Measurements from ENCODE around the gene FAM3B. TPM values are rescaled to one million over a fixed set of nuclear protein-coding genes. Genes with fewer than 3 reads are reported as not detected.
"Not testable (repeated sequence)": the region's sequence is repeated elsewhere in the genome, so short reads cannot be mapped to it uniquely, and the experiment has no call there.

Gene FAM3B
- total and polyA plus RNA-seq, 2 donors = 8.5 to 13.2 TPM

- H3K9me3 ChIP-seq (ENCODE audit: control insufficient read depth in 2 of 2, insufficient read depth in 1 of 2, low read length in 1 of 2); H3K27ac ChIP-seq (ENCODE audit: low read depth in 1 of 2, low read length in 1 of 2); H3K36me3 ChIP-seq (ENCODE audit: control insufficient read depth in 2 of 2, insufficient read depth in 2 of 2, low read length in 1 of 2); DNase-seq (ENCODE audit: low read depth in 6 of 9, low spot score in 9 of 9); H3K4me3 ChIP-seq (ENCODE audit: low read length in 2 of 2): not testable (repeated sequence)
- 97% methylated on average over 5 of the region's 8 CpGs for WGBS
- Histone ChIP-seq H3K4me1 (ENCODE audit: control insufficient read depth in 2 of 2, insufficient read depth in 2 of 2, low read length in 2 of 2) (peaks cover 12 to 25% of the 10 kb centered on the region in 2 donors), H3K27me3 (ENCODE audit: control insufficient read depth in 2 of 2, insufficient read depth in 1 of 2, low read length in 1 of 2) (peaks cover 0 to 22% of the 10 kb centered on the region in 2 donors)
Measured at GRCh38 chr21:41313285-41314164, 3.1 kb upstream of the FAM3B start.

- no peak for DNase-seq (ENCODE audit: low read depth in 6 of 9, low spot score in 9 of 9)
- Histone ChIP-seq H3K9me3 (ENCODE audit: control insufficient read depth in 2 of 2, insufficient read depth in 1 of 2, low read length in 1 of 2) (peaks cover 0 to 6% of the 10 kb centered on the region in 2 donors), H3K4me3 (ENCODE audit: low read length in 2 of 2) (no peak overlapping the region), H3K27ac (ENCODE audit: low read depth in 1 of 2, low read length in 1 of 2) (no peak overlapping the region), H3K4me1 (ENCODE audit: control insufficient read depth in 2 of 2, insufficient read depth in 2 of 2, low read length in 2 of 2) (peaks cover 15 to 47% of the 10 kb centered on the region in 2 donors), H3K27me3 (ENCODE audit: control insufficient read depth in 2 of 2, insufficient read depth in 1 of 2, low read length in 1 of 2) (peaks cover 0 to 18% of the 10 kb centered on the region in 2 donors), H3K36me3 (ENCODE audit: control insufficient read depth in 2 of 2, insufficient read depth in 2 of 2, low read length in 1 of 2) (no peaks in the 10 kb centered on the region)
- 97% methylated on average over 6 of the region's 6 CpGs for WGBS
Measured at GRCh38 chr21:41315726-41316125, 875 bp upstream of the FAM3B start.

GRCh38 chr21:41317063-41317392 lies 427 bp downstream of the FAM3B start:
- Histone ChIP-seq H3K27ac (ENCODE audit: low read depth in 1 of 2, low read length in 1 of 2) (peak overlapping the region in 1 of 2 donors; percentile 77), H3K4me1 (ENCODE audit: control insufficient read depth in 2 of 2, insufficient read depth in 2 of 2, low read length in 2 of 2) (peaks cover 26 to 60% of the 10 kb centered on the region in 2 donors), H3K27me3 (ENCODE audit: control insufficient read depth in 2 of 2, insufficient read depth in 1 of 2, low read length in 1 of 2) (peaks cover 0 to 18% of the 10 kb centered on the region in 2 donors), H3K4me3 (ENCODE audit: low read length in 2 of 2) (peak overlapping the region; percentile 48 to 56), H3K9me3 (ENCODE audit: control insufficient read depth in 2 of 2, insufficient read depth in 1 of 2, low read length in 1 of 2) (peaks cover 0 to 13% of the 10 kb centered on the region in 2 donors), H3K36me3 (ENCODE audit: control insufficient read depth in 2 of 2, insufficient read depth in 2 of 2, low read length in 1 of 2) (no peaks in the 10 kb centered on the region)
- DNase-seq (ENCODE audit: low read depth in 6 of 9, low spot score in 9 of 9) = no peak
- WGBS = 12% methylated on average over 19 of the region's 19 CpGs

GRCh38 chr21:41317458-41317857 lies 857 bp downstream of the FAM3B start:
- 85% methylated on average over 10 of the region's 10 CpGs for WGBS
- Histone ChIP-seq H3K4me1 (ENCODE audit: control insufficient read depth in 2 of 2, insufficient read depth in 2 of 2, low read length in 2 of 2) (peaks cover 31 to 65% of the 10 kb centered on the region in 2 donors), H3K4me3 (ENCODE audit: low read length in 2 of 2) (peak overlapping the region; percentile 48 to 56), H3K27ac (ENCODE audit: low read depth in 1 of 2, low read length in 1 of 2) (peak overlapping the region in 1 of 2 donors; percentile 77), H3K9me3 (ENCODE audit: control insufficient read depth in 2 of 2, insufficient read depth in 1 of 2, low read length in 1 of 2) (peaks cover 0 to 13% of the 10 kb centered on the region in 2 donors), H3K27me3 (ENCODE audit: control insufficient read depth in 2 of 2, insufficient read depth in 1 of 2, low read length in 1 of 2) (peaks cover 0 to 18% of the 10 kb centered on the region in 2 donors), H3K36me3 (ENCODE audit: control insufficient read depth in 2 of 2, insufficient read depth in 2 of 2, low read length in 1 of 2) (no peaks in the 10 kb centered on the region)
- DNase-seq (ENCODE audit: low read depth in 6 of 9, low spot score in 9 of 9) = no peak

GRCh38 chr21:41318218-41318617 lies 1.6 kb downstream of the FAM3B start:
- WGBS = 97% methylated on average over 9 of the region's 9 CpGs
- Histone ChIP-seq H3K4me1 (ENCODE audit: control insufficient read depth in 2 of 2, insufficient read depth in 2 of 2, low read length in 2 of 2) (peaks cover 34 to 72% of the 10 kb centered on the region in 2 donors), H3K36me3 (ENCODE audit: control insufficient read depth in 2 of 2, insufficient read depth in 2 of 2, low read length in 1 of 2) (no peaks in the 10 kb centered on the region), H3K27me3 (ENCODE audit: control insufficient read depth in 2 of 2, insufficient read depth in 1 of 2, low read length in 1 of 2) (peaks cover 0 to 18% of the 10 kb centered on the region in 2 donors), H3K9me3 (ENCODE audit: control insufficient read depth in 2 of 2, insufficient read depth in 1 of 2, low read length in 1 of 2) (peaks cover 0 to 13% of the 10 kb centered on the region in 2 donors), H3K27ac (ENCODE audit: low read depth in 1 of 2, low read length in 1 of 2) (no peak overlapping the region), H3K4me3 (ENCODE audit: low read length in 2 of 2) (no peak overlapping the region)
- no peak for DNase-seq (ENCODE audit: low read depth in 6 of 9, low spot score in 9 of 9)

- peaks cover 0 to 13% of the 10 kb centered on the region in 2 donors for H3K9me3 ChIP-seq (ENCODE audit: control insufficient read depth in 2 of 2, insufficient read depth in 1 of 2, low read length in 1 of 2)
- H3K36me3 ChIP-seq (ENCODE audit: control insufficient read depth in 2 of 2, insufficient read depth in 2 of 2, low read length in 1 of 2) = no peaks in the 10 kb centered on the region
- H3K27me3 ChIP-seq (ENCODE audit: control insufficient read depth in 2 of 2, insufficient read depth in 1 of 2, low read length in 1 of 2) = peaks cover 0 to 18% of the 10 kb centered on the region in 2 donors
- no peak overlapping the region for H3K4me3 ChIP-seq (ENCODE audit: low read length in 2 of 2)
- H3K27ac ChIP-seq (ENCODE audit: low read depth in 1 of 2, low read length in 1 of 2) = no peak overlapping the region
- peaks cover 34 to 83% of the 10 kb centered on the region in 2 donors for H3K4me1 ChIP-seq (ENCODE audit: control insufficient read depth in 2 of 2, insufficient read depth in 2 of 2, low read length in 2 of 2)
- 95% methylated on average over 7 of the region's 7 CpGs for WGBS
- no peak for DNase-seq (ENCODE audit: low read depth in 6 of 9, low spot score in 9 of 9)
Measured at GRCh38 chr21:41319273-41319672, 2.7 kb downstream of the FAM3B start.

GRCh38 chr21:41321211-41321907 lies 4.8 kb downstream of the FAM3B start:
- Histone ChIP-seq H3K36me3 (ENCODE audit: control insufficient read depth in 2 of 2, insufficient read depth in 2 of 2, low read length in 1 of 2) (no peaks in the 10 kb centered on the region), H3K27me3 (ENCODE audit: control insufficient read depth in 2 of 2, insufficient read depth in 1 of 2, low read length in 1 of 2) (peaks cover 0 to 8% of the 10 kb centered on the region in 2 donors), H3K4me3 (ENCODE audit: low read length in 2 of 2) (no peak overlapping the region), H3K9me3 (ENCODE audit: control insufficient read depth in 2 of 2, insufficient read depth in 1 of 2, low read length in 1 of 2) (peaks cover 0 to 13% of the 10 kb centered on the region in 2 donors), H3K27ac (ENCODE audit: low read depth in 1 of 2, low read length in 1 of 2) (peak overlapping the region; percentile 68 to 97), H3K4me1 (ENCODE audit: control insufficient read depth in 2 of 2, insufficient read depth in 2 of 2, low read length in 2 of 2) (peaks cover 32 to 94% of the 10 kb centered on the region in 2 donors)
- DNase-seq (ENCODE audit: low read depth in 6 of 9, low spot score in 9 of 9) = peak; percentile 52 to 92 (median 76)
- WGBS = 28% methylated on average over 20 of the region's 20 CpGs

- Histone ChIP-seq H3K36me3 (ENCODE audit: control insufficient read depth in 2 of 2, insufficient read depth in 2 of 2, low read length in 1 of 2) (no peaks in the 10 kb centered on the region), H3K27ac (ENCODE audit: low read depth in 1 of 2, low read length in 1 of 2) (peak overlapping the region; percentile 68 to 97), H3K27me3 (ENCODE audit: control insufficient read depth in 2 of 2, insufficient read depth in 1 of 2, low read length in 1 of 2) (peaks cover 0 to 3% of the 10 kb centered on the region in 2 donors), H3K4me1 (ENCODE audit: control insufficient read depth in 2 of 2, insufficient read depth in 2 of 2, low read length in 2 of 2) (peaks cover 32 to 95% of the 10 kb centered on the region in 2 donors), H3K4me3 (ENCODE audit: low read length in 2 of 2) (no peak overlapping the region), H3K9me3 (ENCODE audit: control insufficient read depth in 2 of 2, insufficient read depth in 1 of 2, low read length in 1 of 2) (peaks cover 0 to 13% of the 10 kb centered on the region in 2 donors)
- WGBS = 89% methylated on average over 7 of the region's 7 CpGs
- peak in 1 of 9 donors; percentile 43 for DNase-seq (ENCODE audit: low read depth in 6 of 9, low spot score in 9 of 9)
Measured at GRCh38 chr21:41321908-41322495, 5.4 kb downstream of the FAM3B start.
